Measurements from ENCODE around the gene RMC1.

Gene RMC1

GRCh38 chr18:23539296-23539695 lies 36.0 kb downstream of the RMC1 start:
- no peaks in the 10 kb centered on the region for H3K9me3 ChIP-seq (ENCODE audit: control insufficient read depth, low read length)
- H3K4me3 ChIP-seq (ENCODE audit: insufficient read depth, low read depth, low read length): no peak overlapping the region
- H3K27me3 ChIP-seq (ENCODE audit: control insufficient read depth, insufficient read depth, low read length, poor library complexity, severe bottlenecking): no peaks in the 10 kb centered on the region
- H3K36me3 ChIP-seq (ENCODE audit: control insufficient read depth, insufficient read depth, low read length): peaks cover 51% of the 10 kb centered on the region
- no peaks in the 10 kb centered on the region for H3K4me1 ChIP-seq (ENCODE audit: control insufficient read depth, insufficient read depth, low read length)
- H3K27ac ChIP-seq (ENCODE audit: insufficient read depth, low read depth, low read length, poor library complexity, severe bottlenecking): no peak overlapping the region
- WGBS, 2 experiments: 92 to 96% methylated on average over 9 of the region's 9 CpGs

GRCh38 chr18:23539911-23540525 lies 36.7 kb downstream of the RMC1 start:
- 93% methylated on average over 9 of the region's 9 CpGs for WGBS, 2 experiments
- H3K9me3 ChIP-seq (ENCODE audit: control insufficient read depth, low read length): no peaks in the 10 kb centered on the region
- H3K36me3 ChIP-seq (ENCODE audit: control insufficient read depth, insufficient read depth, low read length): peaks cover 44% of the 10 kb centered on the region
- no peaks in the 10 kb centered on the region for H3K4me1 ChIP-seq (ENCODE audit: control insufficient read depth, insufficient read depth, low read length)
- H3K27me3 ChIP-seq (ENCODE audit: control insufficient read depth, insufficient read depth, low read length, poor library complexity, severe bottlenecking): no peaks in the 10 kb centered on the region
- H3K27ac ChIP-seq (ENCODE audit: insufficient read depth, low read depth, low read length, poor library complexity, severe bottlenecking): no peak overlapping the region
- no peak overlapping the region for H3K4me3 ChIP-seq (ENCODE audit: insufficient read depth, low read depth, low read length)

DNA sequence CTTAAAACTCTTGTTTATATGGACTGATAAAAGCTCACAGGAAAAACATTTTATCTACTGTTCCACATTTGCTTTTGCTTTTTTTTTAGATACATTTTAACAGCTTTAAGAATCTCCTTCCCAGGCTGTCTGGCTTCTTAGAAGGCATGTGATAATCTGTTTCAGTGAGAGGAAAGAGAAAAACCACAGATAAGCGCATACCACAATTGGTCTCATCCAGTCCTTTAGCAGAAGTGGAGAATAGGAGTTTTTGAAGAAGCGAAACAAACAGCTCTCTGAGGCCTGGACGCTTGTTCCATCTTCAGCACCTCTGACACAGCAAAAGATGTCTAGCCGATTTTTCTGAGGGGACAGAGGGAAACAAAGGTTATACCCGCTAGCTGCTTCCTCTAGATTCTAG lies 37.6 kb downstream of the RMC1 start:
- no peak overlapping the region for H3K4me3 ChIP-seq (ENCODE audit: insufficient read depth, low read depth, low read length)
- H3K4me1 ChIP-seq (ENCODE audit: control insufficient read depth, insufficient read depth, low read length): no peaks in the 10 kb centered on the region
- peaks cover 36% of the 10 kb centered on the region for H3K36me3 ChIP-seq (ENCODE audit: control insufficient read depth, insufficient read depth, low read length)
- H3K9me3 ChIP-seq (ENCODE audit: control insufficient read depth, low read length): no peaks in the 10 kb centered on the region
- no peak overlapping the region for H3K27ac ChIP-seq (ENCODE audit: insufficient read depth, low read depth, low read length, poor library complexity, severe bottlenecking)
- no peaks in the 10 kb centered on the region for H3K27me3 ChIP-seq (ENCODE audit: control insufficient read depth, insufficient read depth, low read length, poor library complexity, severe bottlenecking)
- 94 to 97% methylated on average over 5 of the region's 5 CpGs for WGBS, 2 experiments

DNA sequence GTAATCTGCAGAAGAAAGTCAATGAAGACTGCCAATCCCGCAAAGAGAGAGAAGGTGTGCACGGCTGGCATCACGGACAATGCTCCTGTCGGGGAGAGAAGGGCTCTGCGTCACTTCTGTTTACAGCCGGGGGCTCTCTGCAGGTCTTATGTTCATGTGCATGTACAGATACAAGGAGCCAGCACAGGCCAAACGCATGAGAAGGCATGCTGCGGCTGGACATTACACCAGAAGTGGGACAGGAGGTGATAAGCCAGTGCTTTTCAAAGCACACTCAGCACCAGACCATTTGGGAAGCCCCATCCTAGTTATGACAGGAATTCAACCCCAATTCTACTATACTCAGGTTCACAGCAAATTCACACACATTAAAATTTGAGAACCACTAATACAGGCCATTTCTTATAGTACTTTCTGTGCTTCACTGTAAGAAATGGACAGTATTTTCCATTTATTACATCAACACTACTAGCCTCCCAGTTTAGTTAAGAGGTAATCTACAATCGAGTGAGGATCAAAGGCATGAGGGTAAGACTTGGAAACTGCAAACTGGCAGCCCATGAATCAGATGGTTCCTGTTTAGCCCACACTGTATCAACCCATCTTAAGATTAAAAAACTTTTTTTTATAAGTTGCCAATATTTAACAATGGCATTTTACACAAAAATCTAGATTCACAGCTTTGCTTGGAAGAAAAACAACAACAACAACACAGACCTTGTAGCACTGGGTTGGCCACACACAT lies 38.2 kb downstream of the RMC1 start:
- Histone ChIP-seq H3K36me3 (ENCODE audit: control insufficient read depth, insufficient read depth, low read length) (peaks cover 38% of the 10 kb centered on the region), H3K4me1 (ENCODE audit: control insufficient read depth, insufficient read depth, low read length) (no peaks in the 10 kb centered on the region), H3K4me3 (ENCODE audit: insufficient read depth, low read depth, low read length) (no peak overlapping the region), H3K27me3 (ENCODE audit: control insufficient read depth, insufficient read depth, low read length, poor library complexity, severe bottlenecking) (no peaks in the 10 kb centered on the region), H3K27ac (ENCODE audit: insufficient read depth, low read depth, low read length, poor library complexity, severe bottlenecking) (no peak overlapping the region), H3K9me3 (ENCODE audit: control insufficient read depth, low read length) (no peaks in the 10 kb centered on the region)
- 96% methylated on average over 8 to 9 of the region's 9 CpGs for WGBS, 2 experiments

- Histone ChIP-seq H3K9me3 (ENCODE audit: control insufficient read depth, low read length) (no peaks in the 10 kb centered on the region), H3K27ac (ENCODE audit: insufficient read depth, low read depth, low read length, poor library complexity, severe bottlenecking) (no peak overlapping the region), H3K36me3 (ENCODE audit: control insufficient read depth, insufficient read depth, low read length) (peaks cover 46% of the 10 kb centered on the region), H3K27me3 (ENCODE audit: control insufficient read depth, insufficient read depth, low read length, poor library complexity, severe bottlenecking) (no peaks in the 10 kb centered on the region), H3K4me1 (ENCODE audit: control insufficient read depth, insufficient read depth, low read length) (no peaks in the 10 kb centered on the region), H3K4me3 (ENCODE audit: insufficient read depth, low read depth, low read length) (no peak overlapping the region)
- WGBS, 2 experiments: 91 to 93% methylated on average over 2 of the region's 2 CpGs
These were observed 39.1 kb downstream of the RMC1 start for GRCh38 chr18:23542461-23542860.

DNA sequence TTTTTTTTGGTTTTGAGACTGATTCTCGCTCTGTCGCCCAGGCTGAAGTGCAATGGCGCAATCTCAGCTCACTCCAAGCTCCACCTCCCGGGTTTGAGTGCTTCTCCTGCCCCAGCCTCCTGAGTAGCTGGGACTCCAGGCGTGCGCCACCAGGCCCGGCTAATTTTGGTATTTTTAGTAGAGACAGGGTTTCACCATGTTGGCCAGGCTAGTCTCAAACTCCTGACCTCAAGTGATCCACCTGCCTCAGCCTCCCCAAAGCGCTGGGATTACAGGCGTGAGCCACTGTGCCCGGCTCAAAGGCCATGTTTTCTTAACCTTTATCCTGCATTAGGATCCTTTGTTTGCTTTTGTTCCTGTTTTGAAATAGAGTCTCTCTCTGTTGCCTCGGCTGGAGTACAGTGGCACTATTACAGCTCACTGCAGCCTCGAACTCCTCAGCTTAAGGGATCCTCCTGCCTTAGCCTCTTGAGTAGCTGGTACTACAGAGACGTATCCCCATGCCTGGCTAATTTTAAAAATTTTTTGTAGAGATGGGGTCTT lies 42.0 kb downstream of the RMC1 start:
- H3K9me3 ChIP-seq (ENCODE audit: control insufficient read depth, low read length): no peaks in the 10 kb centered on the region
- 94 to 95% methylated on average over 13 of the region's 13 CpGs for WGBS, 2 experiments
- no peak overlapping the region for H3K27ac ChIP-seq (ENCODE audit: insufficient read depth, low read depth, low read length, poor library complexity, severe bottlenecking)
- H3K36me3 ChIP-seq (ENCODE audit: control insufficient read depth, insufficient read depth, low read length): peaks cover 32% of the 10 kb centered on the region
- no peaks in the 10 kb centered on the region for H3K27me3 ChIP-seq (ENCODE audit: control insufficient read depth, insufficient read depth, low read length, poor library complexity, severe bottlenecking)
- H3K4me3 ChIP-seq (ENCODE audit: insufficient read depth, low read depth, low read length): no peak overlapping the region
- no peaks in the 10 kb centered on the region for H3K4me1 ChIP-seq (ENCODE audit: control insufficient read depth, insufficient read depth, low read length)

DNA sequence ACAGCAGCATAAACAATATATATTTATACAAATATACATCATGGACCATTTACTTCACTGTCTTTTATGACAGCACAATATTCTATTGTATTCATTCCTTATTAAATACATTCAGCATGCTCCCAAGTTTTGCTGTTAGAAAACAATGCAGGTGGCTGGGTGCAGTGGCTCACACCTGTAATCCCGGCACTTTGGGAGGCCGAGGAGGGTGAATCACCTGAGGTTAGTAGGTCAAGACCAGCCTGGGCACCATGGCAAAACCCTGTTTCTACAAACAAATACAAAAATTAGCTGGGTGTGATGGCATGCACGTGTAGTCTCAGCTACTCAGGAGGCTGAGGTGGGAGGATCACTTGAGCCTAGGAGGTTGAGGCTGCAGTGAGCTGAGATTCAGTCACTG lies 44.0 kb downstream of the RMC1 start:
- H3K9me3 ChIP-seq (ENCODE audit: control insufficient read depth, low read length): no peaks in the 10 kb centered on the region
- no peak overlapping the region for H3K4me3 ChIP-seq (ENCODE audit: insufficient read depth, low read depth, low read length)
- 90 to 94% methylated on average over 3 of the region's 3 CpGs for whole genome bisulfite sequencing, 2 experiments
- H3K27ac ChIP-seq (ENCODE audit: insufficient read depth, low read depth, low read length, poor library complexity, severe bottlenecking): no peak overlapping the region
- peaks cover 40% of the 10 kb centered on the region for H3K36me3 ChIP-seq (ENCODE audit: control insufficient read depth, insufficient read depth, low read length)
- no peaks in the 10 kb centered on the region for H3K27me3 ChIP-seq (ENCODE audit: control insufficient read depth, insufficient read depth, low read length, poor library complexity, severe bottlenecking)
- no peaks in the 10 kb centered on the region for H3K4me1 ChIP-seq (ENCODE audit: control insufficient read depth, insufficient read depth, low read length)

- WGBS, 2 experiments: 96% methylated on average over 3 of the region's 3 CpGs
- H3K36me3 ChIP-seq (ENCODE audit: control insufficient read depth, insufficient read depth, low read length): peaks cover 43% of the 10 kb centered on the region
- no peak overlapping the region for H3K4me3 ChIP-seq (ENCODE audit: insufficient read depth, low read depth, low read length)
- no peaks in the 10 kb centered on the region for H3K4me1 ChIP-seq (ENCODE audit: control insufficient read depth, insufficient read depth, low read length)
- H3K27me3 ChIP-seq (ENCODE audit: control insufficient read depth, insufficient read depth, low read length, poor library complexity, severe bottlenecking): no peaks in the 10 kb centered on the region
- H3K27ac ChIP-seq (ENCODE audit: insufficient read depth, low read depth, low read length, poor library complexity, severe bottlenecking): no peak overlapping the region
- H3K9me3 ChIP-seq (ENCODE audit: control insufficient read depth, low read length): no peaks in the 10 kb centered on the region
These were observed 44.5 kb downstream of the RMC1 start for GRCh38 chr18:23547846-23548245.

- H3K36me3 ChIP-seq (ENCODE audit: control insufficient read depth, insufficient read depth, low read length): peaks cover 41% of the 10 kb centered on the region
- H3K4me3 ChIP-seq (ENCODE audit: insufficient read depth, low read depth, low read length): no peak overlapping the region
- no peaks in the 10 kb centered on the region for H3K27me3 ChIP-seq (ENCODE audit: control insufficient read depth, insufficient read depth, low read length, poor library complexity, severe bottlenecking)
- no peaks in the 10 kb centered on the region for H3K4me1 ChIP-seq (ENCODE audit: control insufficient read depth, insufficient read depth, low read length)
- WGBS, 2 experiments: 89 to 92% methylated on average over 2 of the region's 2 CpGs
- H3K9me3 ChIP-seq (ENCODE audit: control insufficient read depth, low read length): no peaks in the 10 kb centered on the region
- H3K27ac ChIP-seq (ENCODE audit: insufficient read depth, low read depth, low read length, poor library complexity, severe bottlenecking): no peak overlapping the region
These were observed 45.0 kb downstream of the RMC1 start for GRCh38 chr18:23548275-23548674.

DNA sequence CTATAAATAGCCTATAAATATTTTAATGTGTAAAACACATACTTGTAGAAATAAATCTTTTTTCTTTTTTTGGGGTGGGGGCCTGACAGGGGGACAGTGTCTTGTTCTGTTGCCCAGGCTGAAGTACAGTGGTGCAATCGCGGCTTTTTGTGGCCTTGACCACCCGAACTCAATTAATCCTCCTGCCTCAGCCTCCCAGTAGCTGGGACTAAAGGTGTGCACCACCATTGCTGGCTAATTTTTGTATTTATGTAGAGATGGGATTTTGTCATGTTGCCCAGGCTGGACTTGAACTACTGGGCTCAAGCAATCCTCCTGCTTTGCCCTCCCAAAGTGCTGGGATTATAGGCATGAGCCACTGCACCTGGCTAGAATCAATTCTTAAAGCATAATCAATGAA lies 45.4 kb downstream of the RMC1 start:
- Histone ChIP-seq H3K9me3 (ENCODE audit: control insufficient read depth, low read length) (no peaks in the 10 kb centered on the region), H3K27me3 (ENCODE audit: control insufficient read depth, insufficient read depth, low read length, poor library complexity, severe bottlenecking) (no peaks in the 10 kb centered on the region), H3K36me3 (ENCODE audit: control insufficient read depth, insufficient read depth, low read length) (peaks cover 41% of the 10 kb centered on the region), H3K4me3 (ENCODE audit: insufficient read depth, low read depth, low read length) (no peak overlapping the region), H3K4me1 (ENCODE audit: control insufficient read depth, insufficient read depth, low read length) (no peaks in the 10 kb centered on the region), H3K27ac (ENCODE audit: insufficient read depth, low read depth, low read length, poor library complexity, severe bottlenecking) (no peak overlapping the region)
- 95 to 97% methylated on average over 3 of the region's 3 CpGs for WGBS, 2 experiments

Data from ectodermal cell (in vitro differentiated cells).